Endothelial cell of hepatic sinusoid (primary cell): Measurements from ENCODE around the gene ALG6.
"Not testable (repeated sequence)": the region's sequence is repeated elsewhere in the genome, so short reads cannot be mapped to it uniquely, and the experiment has no call there.

Experiments
- in situ Hi-C: cut with HindIII; loops from 2 replicates; pipeline ENCODE4 v1.10.0; 2017; ENCODE audit warnings: low sequenced_read_pairs

ALG6 gene

GRCh38 chr1:63328122-63328521, 39.3 kb upstream of the ALG6 start:
- in situ Hi-C loops, result no loop called here

- in situ Hi-C loops, result no loop called here
Observed at GRCh38 chr1:63328781-63329180, 38.6 kb upstream of the ALG6 start.

- in situ Hi-C loops, result no loop called here
Observed at GRCh38 chr1:63329621-63330330, 37.7 kb upstream of the ALG6 start.

- in situ Hi-C loops, result no loop called here
Observed at GRCh38 chr1:63330331-63330916, 37.0 kb upstream of the ALG6 start.

GRCh38 chr1:63342402-63342801, 25.0 kb upstream of the ALG6 start:
- in situ Hi-C loops, result no loop called here

- in situ Hi-C loops, result no loop called here
Observed at GRCh38 chr1:63343922-63344321, 23.5 kb upstream of the ALG6 start.

- in situ Hi-C loops, result loop anchor here (5.0 kb wide), 2 partner anchors 52 to 87 kb away; no protein-coding TSS in a partner anchor
Observed at GRCh38 chr1:63350320-63350719, 17.1 kb upstream of the ALG6 start.

GRCh38 chr1:63352736-63353135, 14.7 kb upstream of the ALG6 start:
- in situ Hi-C loops, result loop anchor here (5.0 kb wide), 2 partner anchors 50 to 85 kb away; no protein-coding TSS in a partner anchor

- in situ Hi-C loops, result not testable (repeated sequence)
Observed at GRCh38 chr1:63356234-63356633, 11.2 kb upstream of the ALG6 start.

GRCh38 chr1:63359561-63359960, 7.9 kb upstream of the ALG6 start:
- in situ Hi-C loops, result no loop called here

GRCh38 chr1:63362073-63362472, 5.4 kb upstream of the ALG6 start:
- in situ Hi-C loops, result no loop called here

GRCh38 chr1:63362578-63362977, 4.8 kb upstream of the ALG6 start:
- in situ Hi-C loops, result no loop called here

- in situ Hi-C loops, result no loop called here
Observed at GRCh38 chr1:63363014-63363413, 4.4 kb upstream of the ALG6 start.

- in situ Hi-C loops, result no loop called here
Observed at GRCh38 chr1:63366908-63367214, 566 bp upstream of the ALG6 start.

- in situ Hi-C loops, result no loop called here
Observed at GRCh38 chr1:63368131-63368530, 704 bp downstream of the ALG6 start.

- in situ Hi-C loops, result no loop called here
Observed at GRCh38 chr1:63379583-63379982, 12.2 kb downstream of the ALG6 start.

GRCh38 chr1:63381741-63382140, 14.3 kb downstream of the ALG6 start:
- in situ Hi-C loops, result no loop called here

GRCh38 chr1:63401945-63402344, 34.5 kb downstream of the ALG6 start:
- in situ Hi-C loops, result loop anchor here (5.0 kb wide), 2 partner anchors 35 to 50 kb away; no protein-coding TSS in a partner anchor

- in situ Hi-C loops, result loop anchor here (5.0 kb wide), 2 partner anchors 34 to 51 kb away; no protein-coding TSS in a partner anchor
Observed at GRCh38 chr1:63403386-63403785, 36.0 kb downstream of the ALG6 start.

- in situ Hi-C loops, result no loop called here
Observed at GRCh38 chr1:63405021-63405420, 37.6 kb downstream of the ALG6 start.

GRCh38 chr1:63405987-63406386, 38.6 kb downstream of the ALG6 start:
- in situ Hi-C loops, result no loop called here

GRCh38 chr1:63407002-63407401, 39.6 kb downstream of the ALG6 start:
- in situ Hi-C loops, result no loop called here

- in situ Hi-C loops, result no loop called here
Observed at GRCh38 chr1:63408331-63408730, 40.9 kb downstream of the ALG6 start.
